Pancreas (tissue), 10 donors: ENCODE results near the gene UBE2D4. TPM values are rescaled to one million over a fixed set of nuclear protein-coding genes. Genes with fewer than 3 reads are reported as not detected.
"Not testable (repeated sequence)": the region's sequence is repeated elsewhere in the genome, so short reads cannot be mapped to it uniquely, and the experiment has no call there.

Experiments used
- ATAC-seq, 4 donors: fragments of 200-7000 bp; cut with Tn5 transposase; one replicate each; pipeline versions ENCODE4 v1.8.0 to v1.9.1; 2020; ENCODE audit warnings: mild to moderate bottlenecking in 4 of 4, moderate library complexity in 4 of 4
- DNase-seq, 6 donors: peaks; one replicate each; pipeline ENCODE4 v3.0.0-alpha.2; 2020
- FAIRE-seq: peaks from 2 replicates; lab custom pipeline; 2012; peaks lifted over from hg19 to GRCh38; lab: Jason Lieb, UNC
- H3K27ac ChIP-seq, 4 donors: fragments of 200-600 bp; sonication (generic); 1 replicate in 3 of 4; 2 replicates in 1 of 4; pipeline versions ENCODE4 v1.5.0 to v1.8.0; 2020
- H3K27me3 ChIP-seq, 4 donors: fragments of 200-600 bp; one replicate each; pipeline ENCODE4 v1.8.0; 2021
- H3K36me3 ChIP-seq, 3 donors: fragments of 200-600 bp; sonication (generic) in 1 of 3; one replicate each; pipeline versions ENCODE4 v1.5.0 to v1.8.0; 2020 to 2021
- H3K4me1 ChIP-seq, 3 donors: fragments of 200-600 bp; one replicate each; pipeline ENCODE4 v1.8.0; 2021
- H3K4me3 ChIP-seq, 4 donors: fragments of 200-600 bp; sonication (generic) in 2 of 4; one replicate each; pipeline versions ENCODE4 v1.5.0 to v1.8.0; 2020 to 2021
- H3K9me3 ChIP-seq, 4 donors: fragments of 200-600 bp; one replicate each; pipeline ENCODE4 v1.8.0; 2021
- CTCF ChIP-seq, 4 donors: fragments of 200-600 bp; sonication (generic) in 3 of 4; IDR thresholded peaks; one replicate each; pipeline versions ENCODE4 v1.5.0 to v1.8.0; 2021; ENCODE audit warnings: antibody characterized with exemption in 4 of 4
- WGBS, 2 donors: extraction: QIAGEN DNeasy Blood & Tissue Kit; methylation state at CpG; one replicate each; pipeline ENCODE4 v1.1.7; 2013; 5-methylcytosine and 5-hydroxymethylcytosine counted together
- intact Hi-C, 3 donors: fragments of 100-400 bp; cut with DNase I; formaldehyde crosslinking; loops; one replicate each; pipeline versions ENCODE4 v1.11.1 to v1.14.2; 2022
- polyA plus RNA-seq, 2 donors: library from polyadenylated mRNA; stranded (reverse); fragments of 200-250 nt; gene quantifications; one replicate each; pipeline ENCODE4 v1.2.3, GENCODE V29; 2013
- total RNA-seq, 6 donors: library from RNA; stranded (reverse); fragmentation: NEBNext Ultra II Directional in 4 of 6; extraction: Animal tissue kit (Norgen Biotek cat#: 25700) in 4 of 6; gene quantifications; one replicate each; pipeline versions ENCODE4 v1.2.1 to v1.2.4, GENCODE V29; 2021 to 2023
- donor health status: healthy with polysubstance abuse.
- donor health status: DM: no; HTN: no; CAD: no; lungs with moderate emphysema.
- donor health status: DM: no; HTN: no; CAD: no.
- donor health status: control.
- donor health status: control.
- donor health status: Bipolar disorder and iron deficiency.
- donor health status: DM: yes; HTN: yes; CAD: no.
- donor health status: DM: no; HTN: no; CAD: no.
- donor health status: DM: no; HTN: no; CAD: no.
- donor health status: DM: yes; HTN: yes; CAD: no.

Gene UBE2D4
- total and polyA plus RNA-seq, 8 donors = 12.0 to 19.5 (median 15.8) TPM

- H3K27me3 ChIP-seq, H3K27ac ChIP-seq, H3K4me1 ChIP-seq, ATAC-seq, DNase-seq, FAIRE-seq, intact Hi-C loops, H3K4me3 ChIP-seq, H3K36me3 ChIP-seq, H3K9me3 ChIP-seq: not testable (repeated sequence)
- WGBS, 2 donors = 89 to 95% methylated on average over 8 to 10 of the region's 10 CpGs
Measured at GRCh38 chr7:43974725-43975482, 48.7 kb downstream of the UBE2D4 start.

GRCh38 chr7:43977525-43977924 lies 51.3 kb downstream of the UBE2D4 start:
- FAIRE-seq (no peak), ATAC-seq (no peak), DNase-seq (no peak)
- intact Hi-C loops = no loop called here
- no peaks in the 10 kb centered on the region for H3K36me3 ChIP-seq
- H3K4me3 ChIP-seq = no peak overlapping the region
- no peaks in the 10 kb centered on the region for H3K4me1 ChIP-seq
- no peak for TF ChIP-seq CTCF (IDR thresholded peaks at IDR 0.05)
- no peak overlapping the region for H3K27ac ChIP-seq
- H3K27me3 ChIP-seq = no peaks in the 10 kb centered on the region
- WGBS, 2 donors = 88 to 100% methylated on average over 1 of the region's 1 CpG
- no peaks in the 10 kb centered on the region for H3K9me3 ChIP-seq

- ATAC-seq, H3K36me3 ChIP-seq, FAIRE-seq, H3K9me3 ChIP-seq, H3K4me1 ChIP-seq, intact Hi-C loops, H3K27me3 ChIP-seq, DNase-seq, H3K27ac ChIP-seq, H3K4me3 ChIP-seq: not testable (repeated sequence)
- 88 to 89% methylated on average over 10 to 11 of the region's 11 CpGs for WGBS, 2 donors
Measured at GRCh38 chr7:43978102-43978501, 51.9 kb downstream of the UBE2D4 start.

GRCh38 chr7:43982848-43983247 lies 56.6 kb downstream of the UBE2D4 start:
- 80% methylated on average over 3 of the region's 6 CpGs; no CpG with 5 or more reads in 1 of the 2 donors for WGBS, 2 donors
- H3K27ac ChIP-seq, H3K27me3 ChIP-seq, FAIRE-seq, DNase-seq, H3K4me3 ChIP-seq, intact Hi-C loops, H3K36me3 ChIP-seq, H3K4me1 ChIP-seq, H3K9me3 ChIP-seq: not testable (repeated sequence)
- peak in 3 of 4 donors; percentile 8 to 38 (median 23) for ATAC-seq

- intact Hi-C loops = not testable (repeated sequence)
- WGBS, 2 donors = 73 to 100% methylated on average over 1 to 2 of the region's 2 CpGs
Measured at GRCh38 chr7:43983736-43984135, 57.5 kb downstream of the UBE2D4 start.

GRCh38 chr7:43985904-43986864 lies 59.9 kb downstream of the UBE2D4 start:
- H3K4me1 ChIP-seq, H3K27ac ChIP-seq, H3K36me3 ChIP-seq, intact Hi-C loops, H3K9me3 ChIP-seq, H3K27me3 ChIP-seq, FAIRE-seq: not testable (repeated sequence)
- DNase-seq (peak in 5 of 6 donors; percentile 23 to 85 (median 60)), ATAC-seq (peak; percentile 73 to 89 (median 86))
- WGBS, 2 donors = 19 to 24% methylated on average over 25 to 31 of the region's 33 CpGs
- peak; percentile 36 to 60 (median 49) for TF ChIP-seq CTCF (IDR thresholded peaks at IDR 0.05)
- H3K4me3 ChIP-seq = peak overlapping the region in 1 of 4 donors; percentile 14

More at GRCh38 chr7:43983736-43984135, 57.5 kb downstream of the UBE2D4 start:
- DNase-seq, H3K4me1 ChIP-seq, H3K27ac ChIP-seq, H3K4me3 ChIP-seq, H3K9me3 ChIP-seq, H3K27me3 ChIP-seq, H3K36me3 ChIP-seq, FAIRE-seq, ATAC-seq: not testable (repeated sequence)

- H3K27ac ChIP-seq, intact Hi-C loops, H3K4me1 ChIP-seq, H3K27me3 ChIP-seq, DNase-seq, H3K9me3 ChIP-seq, H3K4me3 ChIP-seq, FAIRE-seq, H3K36me3 ChIP-seq, ATAC-seq: not testable (repeated sequence)
- 83 to 88% methylated on average over 6 to 7 of the region's 9 CpGs for WGBS, 2 donors
Measured at GRCh38 chr7:43987476-43987875, 61.2 kb downstream of the UBE2D4 start.

- intact Hi-C loops, H3K9me3 ChIP-seq, H3K36me3 ChIP-seq, H3K4me1 ChIP-seq, H3K4me3 ChIP-seq, H3K27me3 ChIP-seq, FAIRE-seq, ATAC-seq, H3K27ac ChIP-seq: not testable (repeated sequence)
- peak in 1 of 6 donors; percentile 42 for DNase-seq
- 69 to 70% methylated on average over 12 of the region's 12 CpGs for WGBS, 2 donors
Measured at GRCh38 chr7:43990011-43990585, 63.9 kb downstream of the UBE2D4 start.

GRCh38 chr7:43990829-43991228 lies 64.6 kb downstream of the UBE2D4 start:
- not testable (repeated sequence) for H3K4me1 ChIP-seq, ATAC-seq, H3K27me3 ChIP-seq

More at GRCh38 chr7:43990829-43991228, 64.6 kb downstream of the UBE2D4 start:
- H3K4me3 ChIP-seq, DNase-seq, H3K36me3 ChIP-seq, intact Hi-C loops, FAIRE-seq, H3K27ac ChIP-seq, H3K9me3 ChIP-seq: not testable (repeated sequence)
- WGBS, 2 donors = 90 to 97% methylated on average over 1 of the region's 1 CpG
